Measurements from ENCODE around the gene GPR137. TPM values are rescaled to one million over a fixed set of nuclear protein-coding genes. Genes with fewer than 3 reads are reported as not detected.

GPR137 gene
- total and polyA plus RNA-seq, 2 experiments from 2014 or later = 16.3 to 32.5 TPM

Small RNA genes lying within 50 kb of the gene (small RNA-seq; reads per million reads assigned to genes)
- gene RF00019 (ENCODE audit: low replicate concordance) = not detected

Other genes with a start within 250 kb of the GPR137 start
- 0.54 and 1.1 TPM in 2 replicates for gene FLRT1, start 249.9 kb upstream of the GPR137 start, total RNA-seq (2014; rRNA removed; shearing (Covaris generic))
- 0.40 and 0.76 TPM in 2 replicates for gene FLRT1, start 249.9 kb upstream of the GPR137 start, polyA plus RNA-seq (2016; fragmentation: Nextera tagmentation; extraction: Ambion mirVana)
- gene MACROD1, start 119.7 kb upstream of the GPR137 start, total RNA-seq (2014; rRNA removed; shearing (Covaris generic)) = 22.2 and 33.0 TPM in 2 replicates
- gene MACROD1, start 119.7 kb upstream of the GPR137 start, polyA plus RNA-seq (2016; fragmentation: Nextera tagmentation; extraction: Ambion mirVana) = 51.3 and 51.6 TPM in 2 replicates
- 346 and 351 TPM in 2 replicates for gene STIP1, start 99.7 kb upstream of the GPR137 start, total RNA-seq (2014; rRNA removed; shearing (Covaris generic))
- gene STIP1, start 99.7 kb upstream of the GPR137 start, polyA plus RNA-seq (2016; fragmentation: Nextera tagmentation; extraction: Ambion mirVana) = 194 and 213 TPM in 2 replicates
- gene FERMT3, start 79.1 kb upstream of the GPR137 start, total RNA-seq (2014; rRNA removed; shearing (Covaris generic)) = 0.43 and 1.5 TPM in 2 replicates
- 1.1 and 1.6 TPM in 2 replicates for gene FERMT3, start 79.1 kb upstream of the GPR137 start, polyA plus RNA-seq (2016; fragmentation: Nextera tagmentation; extraction: Ambion mirVana)
- 36.9 and 40.6 TPM in 2 replicates for gene TRPT1, start 59.7 kb upstream of the GPR137 start, total RNA-seq (2014; rRNA removed; shearing (Covaris generic))
- 52.2 and 55.7 TPM in 2 replicates for gene TRPT1, start 59.7 kb upstream of the GPR137 start, polyA plus RNA-seq (2016; fragmentation: Nextera tagmentation; extraction: Ambion mirVana)
- gene NUDT22, start 59.6 kb upstream of the GPR137 start, total RNA-seq (2014; rRNA removed; shearing (Covaris generic)) = 35.1 and 67.0 TPM in 2 replicates
- gene NUDT22, start 59.6 kb upstream of the GPR137 start, polyA plus RNA-seq (2016; fragmentation: Nextera tagmentation; extraction: Ambion mirVana) = 31.1 and 33.9 TPM in 2 replicates
- 7.7 and 10.5 TPM in 2 replicates for gene DNAJC4, start 55.3 kb upstream of the GPR137 start, total RNA-seq (2014; rRNA removed; shearing (Covaris generic))
- gene DNAJC4, start 55.3 kb upstream of the GPR137 start, polyA plus RNA-seq (2016; fragmentation: Nextera tagmentation; extraction: Ambion mirVana) = 31.0 and 34.4 TPM in 2 replicates
- 24.2 and 25.8 TPM in 2 replicates for gene VEGFB, start 51.3 kb upstream of the GPR137 start, total RNA-seq (2014; rRNA removed; shearing (Covaris generic))
- 20.8 and 24.6 TPM in 2 replicates for gene VEGFB, start 51.3 kb upstream of the GPR137 start, polyA plus RNA-seq (2016; fragmentation: Nextera tagmentation; extraction: Ambion mirVana)
- gene FKBP2, start 44.8 kb upstream of the GPR137 start, total RNA-seq (2014; rRNA removed; shearing (Covaris generic)) = 31.4 and 35.0 TPM in 2 replicates
- gene FKBP2, start 44.8 kb upstream of the GPR137 start, polyA plus RNA-seq (2016; fragmentation: Nextera tagmentation; extraction: Ambion mirVana) = 201 and 221 TPM in 2 replicates
- 283 and 315 TPM in 2 replicates for gene PPP1R14B, start 38.9 kb upstream of the GPR137 start, total RNA-seq (2014; rRNA removed; shearing (Covaris generic))
- 250 and 418 TPM in 2 replicates for gene PPP1R14B, start 38.9 kb upstream of the GPR137 start, polyA plus RNA-seq (2016; fragmentation: Nextera tagmentation; extraction: Ambion mirVana)
- 89.8 and 103 TPM in 2 replicates for gene PLCB3, start 34.3 kb upstream of the GPR137 start, total RNA-seq (2014; rRNA removed; shearing (Covaris generic))
- gene PLCB3, start 34.3 kb upstream of the GPR137 start, polyA plus RNA-seq (2016; fragmentation: Nextera tagmentation; extraction: Ambion mirVana) = 28.1 and 30.9 TPM in 2 replicates
- gene BAD, start 1.2 kb upstream of the GPR137 start, total RNA-seq (2014; rRNA removed; shearing (Covaris generic)) = 45.8 and 46.4 TPM in 2 replicates
- gene BAD, start 1.2 kb upstream of the GPR137 start, polyA plus RNA-seq (2016; fragmentation: Nextera tagmentation; extraction: Ambion mirVana) = 45.5 and 46.3 TPM in 2 replicates
- 1.0 TPM in 1 of 2 replicates, not detected in the other for gene KCNK4, start 5.5 kb downstream of the GPR137 start, total RNA-seq (2014; rRNA removed; shearing (Covaris generic))
- not detected in 2 replicates for gene KCNK4, start 5.5 kb downstream of the GPR137 start, polyA plus RNA-seq (2016; fragmentation: Nextera tagmentation; extraction: Ambion mirVana)
- not detected in 2 replicates for gene CATSPERZ, start 14.5 kb downstream of the GPR137 start, total RNA-seq (2014; rRNA removed; shearing (Covaris generic))
- 0.99 and 1.8 TPM in 2 replicates for gene CATSPERZ, start 14.5 kb downstream of the GPR137 start, polyA plus RNA-seq (2016; fragmentation: Nextera tagmentation; extraction: Ambion mirVana)
- 50.1 and 55.1 TPM in 2 replicates for gene ESRRA, start 19.7 kb downstream of the GPR137 start, total RNA-seq (2014; rRNA removed; shearing (Covaris generic))
- 13.7 and 15.7 TPM in 2 replicates for gene ESRRA, start 19.7 kb downstream of the GPR137 start, polyA plus RNA-seq (2016; fragmentation: Nextera tagmentation; extraction: Ambion mirVana)
- 298 and 349 TPM in 2 replicates for gene TRMT112, start 31.7 kb downstream of the GPR137 start, total RNA-seq (2014; rRNA removed; shearing (Covaris generic))
- 927 and 1,003 TPM in 2 replicates for gene TRMT112, start 31.7 kb downstream of the GPR137 start, polyA plus RNA-seq (2016; fragmentation: Nextera tagmentation; extraction: Ambion mirVana)
- 202 and 212 TPM in 2 replicates for gene PRDX5, start 32.3 kb downstream of the GPR137 start, total RNA-seq (2014; rRNA removed; shearing (Covaris generic))
- gene PRDX5, start 32.3 kb downstream of the GPR137 start, polyA plus RNA-seq (2016; fragmentation: Nextera tagmentation; extraction: Ambion mirVana) = 300 and 312 TPM in 2 replicates
- 12.1 and 12.3 TPM in 2 replicates for gene CCDC88B, start 54.4 kb downstream of the GPR137 start, total RNA-seq (2014; rRNA removed; shearing (Covaris generic))
- gene CCDC88B, start 54.4 kb downstream of the GPR137 start, polyA plus RNA-seq (2016; fragmentation: Nextera tagmentation; extraction: Ambion mirVana) = 5.9 and 6.8 TPM in 2 replicates
- 18.6 and 19.9 TPM in 2 replicates for gene RPS6KA4, start 73.3 kb downstream of the GPR137 start, total RNA-seq (2014; rRNA removed; shearing (Covaris generic))
- 3.5 and 4.1 TPM in 2 replicates for gene RPS6KA4, start 73.3 kb downstream of the GPR137 start, polyA plus RNA-seq (2016; fragmentation: Nextera tagmentation; extraction: Ambion mirVana)

All from GM23338 (cell line).